A549 (cell line): Measurements from ENCODE around the gene EPS8. TPM values are rescaled to one million over a fixed set of nuclear protein-coding genes. Genes with fewer than 3 reads are reported as not detected.
"Not testable (repeated sequence)": the region's sequence is repeated elsewhere in the genome, so short reads cannot be mapped to it uniquely, and the experiment has no call there.

ENCODE experiments used
- ATAC-seq, 2 experiments: fragments of 200-7000 bp in 1 of 2; fragments of >200 bp in 1 of 2; cut with Nextera tagmentation in 1 of 2; cut with Tn5 transposase in 1 of 2; 3 replicates each; pipeline versions ENCODE4 v1.8.0 to v1.9.1; 2018 to 2020; ENCODE audit warnings: mild to moderate bottlenecking in 1 of 2, moderate library complexity in 1 of 2
- CTCF ChIA-PET: fragments of 300-600 bp; sonication (Branson Sonifier 250); formaldehyde crosslinking; extraction: SDS; loops from one replicate; lab custom pipeline; 2021; ENCODE audit warnings: antibody characterized with exemption, inconsistent platforms; lab: Yijun Ruan, JAX
- POLR2A ChIA-PET: fragments of 350-600 bp; formaldehyde crosslinking; extraction: SDS; loops from one replicate; lab custom pipeline; 2021; ENCODE audit warnings: antibody characterized with exemption, inconsistent platforms; lab: Yijun Ruan, JAX
- DNase-seq, 2 experiments: peaks; one replicate each; pipeline versions ENCODE4 v3.0.0 to v3.0.0-alpha.2; 2011 to 2016; ENCODE audit warnings: low read depth in 1 of 2, low spot score in 1 of 2
- FAIRE-seq: peaks from 2 replicates; lab custom pipeline; 2011; peaks lifted over from hg19 to GRCh38; lab: Jason Lieb, UNC
- H3K27ac ChIP-seq, 2 experiments: fragments of >200 bp; sonication (Bioruptor Twin); formaldehyde crosslinking; 3 replicates each; pipeline ENCODE4 v1.5.1; 2016 to 2017
- H3K4me1 ChIP-seq: fragments of >200 bp; sonication (Bioruptor Twin); formaldehyde crosslinking; 3 replicates; pipeline ENCODE4 v1.6.1; 2016
- H3K4me2 ChIP-seq: fragments of >200 bp; sonication (Bioruptor Twin); formaldehyde crosslinking; 3 replicates; pipeline ENCODE4 v1.6.1; 2016
- H3K4me3 ChIP-seq: fragments of >200 bp; sonication (Bioruptor Twin); formaldehyde crosslinking; 3 replicates; pipeline ENCODE4 v1.5.1; 2016
- H3K9me3 ChIP-seq: fragments of >200 bp; sonication (Bioruptor Twin); formaldehyde crosslinking; 3 replicates; pipeline ENCODE4 v1.6.1; 2016
- CBX8 ChIP-seq: fragments of 200-600 bp; sonication (generic); IDR thresholded peaks from 2 replicates; pipeline ENCODE4 v1.6.1; 2016
- CHD2 ChIP-seq: fragments of 150-350 bp; IDR thresholded peaks from 2 replicates; pipeline ENCODE4 v1.6.1; 2014; ENCODE audit warnings: low read length; ENCODE audit not compliant: partially characterized antibody
- EHF ChIP-seq: fragments of 250-450 bp; sonication (Bioruptor Pico); IDR thresholded peaks from 2 replicates; pipeline ENCODE4 v1.5.0; 2020; ENCODE audit warnings: mild to moderate bottlenecking
- EP300 ChIP-seq, 2 experiments: fragments of >200 bp; sonication (Bioruptor Twin); formaldehyde crosslinking; IDR thresholded peaks; 2 replicates in 1 of 2; 3 replicates in 1 of 2; pipeline ENCODE4 v1.6.1; 2016 to 2017
- ESRRA ChIP-seq: fragments of 150-350 bp; IDR thresholded peaks from 2 replicates; pipeline ENCODE4 v1.6.1; 2014; ENCODE audit warnings: mild to moderate bottlenecking, low read length, borderline replicate concordance
- GATA3 ChIP-seq: IDR thresholded peaks from 2 replicates; pipeline ENCODE4 v1.6.1; 2012; ENCODE audit warnings: borderline replicate concordance
- HOXA7 ChIP-seq: fragments of 250-450 bp; sonication (Bioruptor Pico); IDR thresholded peaks from 2 replicates; pipeline ENCODE4 v1.5.0; 2020; ENCODE audit warnings: mild to moderate bottlenecking, moderate library complexity
- HOXB13 ChIP-seq: fragments of 250-450 bp; sonication (Bioruptor Pico); IDR thresholded peaks from 2 replicates; pipeline ENCODE4 v1.5.0; 2020; ENCODE audit warnings: low read depth, mild to moderate bottlenecking, moderate library complexity
- JUNB ChIP-seq: fragments of >200 bp; sonication (Bioruptor Twin); formaldehyde crosslinking; IDR thresholded peaks from 2 replicates; pipeline ENCODE4 v1.6.1; 2016
- KDM1A ChIP-seq: fragments of 200-600 bp; sonication (generic); IDR thresholded peaks from 2 replicates; pipeline ENCODE4 v1.6.1; 2016; ENCODE audit warnings: low read depth, mild to moderate bottlenecking
- MAZ ChIP-seq: fragments of 150-350 bp; IDR thresholded peaks from 2 replicates; pipeline ENCODE4 v1.6.1; 2014; ENCODE audit warnings: antibody characterized with exemption, low read depth, low read length, borderline replicate concordance
- NFE2L2 ChIP-seq: fragments of 150-350 bp; conservative IDR thresholded peaks from 2 replicates; pipeline ENCODE4 v1.6.1; 2014; ENCODE audit warnings: low read length
- NPAS2 ChIP-seq: fragments of 250-450 bp; sonication (Bioruptor Pico); IDR thresholded peaks from 2 replicates; pipeline ENCODE4 v1.8.0; 2022; ENCODE audit warnings: mild to moderate bottlenecking, moderate library complexity, borderline replicate concordance
- NR3C1 ChIP-seq: fragments of >200 bp; sonication (Bioruptor Twin); formaldehyde crosslinking; IDR thresholded peaks from 3 replicates; pipeline ENCODE4 v1.6.1; 2017
- POLR2A ChIP-seq: IDR thresholded peaks from 2 replicates; pipeline ENCODE4 v1.6.1; 2012; ENCODE audit warnings: mild to moderate bottlenecking, low read length
- POLR2AphosphoS2 ChIP-seq: conservative IDR thresholded peaks from 2 replicates; pipeline ENCODE4 v1.6.1; 2012; ENCODE audit warnings: low read length, improper control_type of control experiment, inconsistent platforms
- RARB ChIP-seq: fragments of 250-450 bp; sonication (Bioruptor Pico); IDR thresholded peaks from 2 replicates; pipeline ENCODE4 v1.8.0; 2021; ENCODE audit warnings: mild to moderate bottlenecking, moderate library complexity
- RCOR1 ChIP-seq: fragments of 150-350 bp; IDR thresholded peaks from 2 replicates; pipeline ENCODE4 v1.6.1; 2014; ENCODE audit warnings: antibody characterized with exemption, low read length, low read depth
- RFX5 ChIP-seq: fragments of 450-650 bp; IDR thresholded peaks from 2 replicates; pipeline ENCODE4 v1.7.1; 2014; ENCODE audit warnings: antibody characterized with exemption, mild to moderate bottlenecking, moderate library complexity
- RNF2 ChIP-seq: fragments of 200-600 bp; sonication (generic); IDR thresholded peaks from 2 replicates; pipeline ENCODE4 v1.6.1; 2016; ENCODE audit warnings: low read depth, mild to moderate bottlenecking, antibody characterized with exemption, moderate library complexity, borderline replicate concordance
- ZFP36 ChIP-seq: fragments of 450-650 bp; IDR thresholded peaks from 2 replicates; pipeline ENCODE4 v1.6.1; 2014; ENCODE audit warnings: borderline replicate concordance; ENCODE audit not compliant: partially characterized antibody
- ZSCAN20 ChIP-seq: fragments of 250-450 bp; sonication (Bioruptor Pico); IDR thresholded peaks from 2 replicates; pipeline ENCODE4 v1.8.0; 2022; ENCODE audit warnings: mild to moderate bottlenecking, moderate library complexity
- WGBS: methylation state at CpG from one replicate; pipeline ENCODE4 v1.1.6; 2017; ENCODE audit errors: missing lambda C conversion rate; 5-methylcytosine and 5-hydroxymethylcytosine counted together
- polyA plus RNA-seq, 4 experiments: library from polyadenylated mRNA; depleted of rRNA in 3 of 4; stranded (reverse); fragments of >200 nt; fragmentation: RNase III in 1 of 4; extraction: RNeasy Plus Mini Kit Qiagen cat#74134 plus additional on column Dnase treatment in 1 of 4; gene quantifications; 2 replicates in 3 of 4; 3 replicates in 1 of 4; pipeline ENCODE4 v1.2.3, GENCODE V29; 2011 to 2017
- TF ChIP-seq, protein P1 (sequence below): IDR thresholded peaks from 2 replicates; pipeline ENCODE4 v1.6.1; 2012; ENCODE audit warnings: low read depth, borderline replicate concordance
- TF ChIP-seq, protein P2 (sequence below): fragments of >200 bp; sonication (Bioruptor Twin); formaldehyde crosslinking; IDR thresholded peaks from 3 replicates; pipeline ENCODE4 v1.6.1; 2016

EPS8 gene
- polyA plus RNA-seq, 2 of the 4 experiments (the other 2 are of a cell fraction) = 25.1 to 101 TPM

DNA sequence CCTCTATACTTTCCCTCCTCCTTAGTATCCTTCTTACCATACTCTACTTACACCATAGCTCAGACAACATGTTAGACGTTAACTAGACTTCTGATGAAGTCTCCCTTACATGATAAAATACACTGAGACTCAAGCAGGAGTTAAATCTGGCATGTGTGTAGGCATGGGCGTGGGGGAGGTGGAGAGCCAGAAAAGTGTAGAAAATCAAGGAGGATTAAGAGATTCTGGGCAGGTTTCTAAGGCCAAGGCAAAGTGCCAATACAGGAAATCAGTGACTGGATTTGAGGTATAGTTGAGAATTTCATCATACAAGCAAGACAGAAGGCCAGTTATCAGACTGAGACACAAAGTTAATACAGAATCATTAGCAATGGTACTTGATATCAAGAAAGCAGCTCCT, 37.4 kb downstream of the EPS8 start:
- no peak for ATAC-seq
- WGBS = 82% methylated on average over 2 of the region's 2 CpGs

DNA sequence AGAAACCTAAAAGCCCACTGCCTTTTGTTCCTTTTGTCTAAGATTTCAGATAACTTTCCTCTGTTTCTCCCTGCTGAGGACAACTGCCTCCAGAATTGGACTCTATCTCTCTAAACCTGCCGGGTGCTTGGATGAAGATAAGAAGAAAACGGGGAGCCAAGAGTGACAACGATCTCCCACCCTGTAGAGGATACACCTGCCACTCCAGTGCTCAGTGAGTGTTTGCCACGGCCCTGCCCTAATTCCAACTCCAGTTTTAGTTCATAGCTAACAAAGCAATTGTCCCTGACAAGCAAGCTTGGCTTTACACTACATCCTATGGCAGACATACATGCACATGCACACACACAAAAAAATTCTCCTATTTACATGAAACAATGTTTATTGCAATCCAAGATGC, 39.3 kb downstream of the EPS8 start:
- CTCF ChIA-PET = interaction anchor here (0.9 kb wide), 1 partner anchor 45 kb away, joined by 3 read pairs; no protein-coding TSS in a partner anchor
- ATAC-seq (no peak), FAIRE-seq (no peak), DNase-seq (no peak)
- no peaks in the 10 kb centered on the region for H3K9me3 ChIP-seq
- no peaks in the 10 kb centered on the region for H3K4me1 ChIP-seq
- POLR2A ChIA-PET = no interaction called here
- WGBS = 81% methylated on average over 4 of the region's 4 CpGs
- H3K27ac ChIP-seq = no peak overlapping the region
- H3K4me2 ChIP-seq = no peak overlapping the region
- H3K4me3 ChIP-seq = no peak overlapping the region
- no peak for TF ChIP-seq ZSCAN20 (CRISPR knock-in tag)
- no peak for TF ChIP-seq MAZ
- TF ChIP-seq POLR2A = no peak
- no peak for TF ChIP-seq KDM1A
- no peak for TF ChIP-seq EP300 (IDR thresholded peaks at IDR 0.05)
- no peak for TF ChIP-seq EHF
- TF ChIP-seq ZFP36 = no peak
- no peak for TF ChIP-seq RCOR1
- TF ChIP-seq HOXA7 (CRISPR knock-in tag) = no peak
- TF ChIP-seq NPAS2 (CRISPR knock-in tag) = no peak
- no peak for TF ChIP-seq JUNB
- no peak for TF ChIP-seq CBX8
- TF ChIP-seq, protein P1, sequence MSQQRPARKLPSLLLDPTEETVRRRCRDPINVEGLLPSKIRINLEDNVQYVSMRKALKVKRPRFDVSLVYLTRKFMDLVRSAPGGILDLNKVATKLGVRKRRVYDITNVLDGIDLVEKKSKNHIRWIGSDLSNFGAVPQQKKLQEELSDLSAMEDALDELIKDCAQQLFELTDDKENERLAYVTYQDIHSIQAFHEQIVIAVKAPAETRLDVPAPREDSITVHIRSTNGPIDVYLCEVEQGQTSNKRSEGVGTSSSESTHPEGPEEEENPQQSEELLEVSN = no peak
- TF ChIP-seq POLR2AphosphoS2 = no peak
- TF ChIP-seq RNF2 = no peak

More for the DNA sequence above, 37.4 kb downstream of the EPS8 start:
- Histone ChIP-seq H3K4me3 (no peak overlapping the region), H3K4me1 (peaks cover 4% of the 10 kb centered on the region), H3K9me3 (no peaks in the 10 kb centered on the region), H3K4me2 (no peak overlapping the region), H3K27ac (no peak overlapping the region)
- ChIA-PET CTCF (interaction anchor here (0.6 to 1.3 kb wide), 2 partner anchors 15 to 27 kb away, joined by 3 to 4 read pairs; no protein-coding TSS in a partner anchor), POLR2A (no interaction called here)
- FAIRE-seq = no peak
- no peak for TF ChIP-seq NR3C1
- no peak for TF ChIP-seq JUNB
- TF ChIP-seq GATA3 = no peak
- DNase-seq = no peak

DNA sequence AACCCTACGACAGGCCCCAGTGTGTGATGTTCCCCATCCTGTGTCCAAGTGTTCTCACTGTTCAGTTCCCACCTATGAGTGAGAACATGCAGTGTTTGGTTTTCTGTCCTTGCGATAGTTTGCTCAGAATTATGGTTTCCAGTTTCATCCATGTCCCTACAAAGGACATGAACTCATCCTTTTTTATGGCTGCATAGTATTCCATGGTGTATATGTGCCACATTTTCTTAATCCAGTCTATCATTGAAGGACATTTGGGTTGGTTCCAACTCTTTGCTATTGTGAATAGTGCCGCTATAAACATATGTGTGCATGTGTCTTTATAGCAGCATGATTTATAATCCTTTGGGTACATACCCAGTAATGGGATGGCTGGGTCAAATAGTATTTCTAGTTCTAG, 47.3 kb downstream of the EPS8 start:
- H3K27ac ChIP-seq, H3K4me3 ChIP-seq, H3K4me2 ChIP-seq, CTCF ChIA-PET, ATAC-seq, FAIRE-seq, H3K9me3 ChIP-seq, DNase-seq, POLR2A ChIA-PET: not testable (repeated sequence)
- peaks cover 17% of the 10 kb centered on the region; the same call in 2 of the 3 replicates for H3K4me1 ChIP-seq
- WGBS = 95% methylated on average over 3 of the region's 3 CpGs

DNA sequence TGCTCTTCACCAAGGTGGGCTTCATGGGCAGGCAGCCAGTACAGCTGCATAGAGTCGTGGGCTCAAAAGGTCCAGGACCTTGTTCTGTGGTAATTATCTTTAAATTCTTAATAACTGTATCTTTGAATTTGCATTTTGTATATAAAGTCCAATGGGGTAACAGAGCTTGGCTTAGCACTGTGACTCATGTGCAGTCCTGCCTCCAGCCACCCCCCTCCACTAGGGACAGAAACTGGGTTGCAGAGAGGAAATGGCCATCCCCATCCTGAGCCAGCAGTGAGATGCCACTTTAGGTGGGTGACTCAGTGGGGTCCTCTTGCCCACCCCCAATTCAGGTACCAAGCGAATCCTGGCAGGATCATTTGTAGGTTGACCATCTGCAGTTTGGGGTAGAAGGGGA, 48.1 kb downstream of the EPS8 start:
- DNase-seq (no peak), ATAC-seq (0 out of 6 replicates have a peak, but pooled peaks of 1 of the 2 experiments have one; percentile 29), FAIRE-seq (no peak)
- WGBS = 75% methylated on average over 2 of the region's 2 CpGs
- peaks cover 2% of the 10 kb centered on the region; the same call in 1 of the 3 replicates for H3K9me3 ChIP-seq
- H3K27ac ChIP-seq = no peak overlapping the region
- CTCF ChIA-PET = no interaction called here
- POLR2A ChIA-PET = no interaction called here
- no peak overlapping the region for H3K4me2 ChIP-seq
- H3K4me1 ChIP-seq = peaks cover 25% of the 10 kb centered on the region
- TF ChIP-seq RARB (CRISPR knock-in tag) (no peak), RFX5 (no peak), CHD2 (no peak), POLR2AphosphoS2 (no peak), MAZ (no peak), NFE2L2 (no peak), HOXB13 (CRISPR knock-in tag) (no peak), ESRRA (no peak), KDM1A (no peak)
- TF ChIP-seq, protein P2, sequence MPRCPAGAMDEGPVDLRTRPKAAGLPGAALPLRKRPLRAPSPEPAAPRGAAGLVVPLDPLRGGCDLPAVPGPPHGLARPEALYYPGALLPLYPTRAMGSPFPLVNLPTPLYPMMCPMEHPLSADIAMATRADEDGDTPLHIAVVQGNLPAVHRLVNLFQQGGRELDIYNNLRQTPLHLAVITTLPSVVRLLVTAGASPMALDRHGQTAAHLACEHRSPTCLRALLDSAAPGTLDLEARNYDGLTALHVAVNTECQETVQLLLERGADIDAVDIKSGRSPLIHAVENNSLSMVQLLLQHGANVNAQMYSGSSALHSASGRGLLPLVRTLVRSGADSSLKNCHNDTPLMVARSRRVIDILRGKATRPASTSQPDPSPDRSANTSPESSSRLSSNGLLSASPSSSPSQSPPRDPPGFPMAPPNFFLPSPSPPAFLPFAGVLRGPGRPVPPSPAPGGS = no peak
- H3K4me3 ChIP-seq = no peak overlapping the region
